NCI-H1436 (cell line): ENCODE results near the gene PINLYP.
"Not testable (repeated sequence)": the region's sequence is repeated elsewhere in the genome, so short reads cannot be mapped to it uniquely, and the experiment has no call there.

ENCODE experiments used
- DNase-seq: peaks from one replicate; lab custom pipeline; 2025; lab: John Stamatoyannopoulos, UW

PINLYP gene

DNA sequence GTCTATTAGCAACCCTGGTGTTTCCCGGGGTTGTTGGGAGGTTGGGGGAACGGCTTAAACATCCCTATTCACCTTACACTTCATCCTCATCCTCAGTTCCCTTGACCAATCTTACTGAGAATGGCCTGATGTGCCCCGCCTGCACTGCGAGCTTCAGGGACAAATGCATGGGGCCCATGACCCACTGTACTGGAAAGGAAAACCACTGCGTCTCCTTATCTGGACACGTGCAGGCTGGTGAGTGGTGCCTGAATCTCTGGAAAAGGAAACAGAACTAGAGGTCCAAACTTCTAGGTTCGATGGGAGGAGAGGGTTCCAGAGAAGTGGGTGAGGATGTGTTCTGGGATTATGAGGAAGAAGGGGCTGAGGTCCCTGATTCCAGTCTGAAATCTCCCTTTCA, 5.9 kb downstream of the PINLYP start:
- no peak for DNase-seq

DNA sequence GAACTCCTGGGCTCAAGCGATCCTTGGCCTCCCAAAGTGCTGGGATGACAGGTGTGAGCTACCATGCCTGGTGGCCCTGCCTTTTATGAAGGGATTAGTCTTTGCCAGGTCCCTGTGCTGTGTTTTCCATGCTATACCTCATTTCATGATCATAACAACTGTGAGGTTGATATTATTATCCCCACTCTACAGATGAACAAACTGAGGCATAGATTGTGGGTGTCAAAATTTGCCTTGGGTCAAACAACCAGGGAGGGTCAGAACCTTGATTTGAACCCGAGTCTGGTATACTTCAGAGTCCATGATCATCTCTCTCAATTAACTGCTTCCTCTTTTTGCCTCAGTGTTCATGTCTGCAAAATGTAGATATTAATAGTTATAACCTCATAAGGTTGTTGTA, 6.9 kb downstream of the PINLYP start:
- DNase-seq: no peak

DNA sequence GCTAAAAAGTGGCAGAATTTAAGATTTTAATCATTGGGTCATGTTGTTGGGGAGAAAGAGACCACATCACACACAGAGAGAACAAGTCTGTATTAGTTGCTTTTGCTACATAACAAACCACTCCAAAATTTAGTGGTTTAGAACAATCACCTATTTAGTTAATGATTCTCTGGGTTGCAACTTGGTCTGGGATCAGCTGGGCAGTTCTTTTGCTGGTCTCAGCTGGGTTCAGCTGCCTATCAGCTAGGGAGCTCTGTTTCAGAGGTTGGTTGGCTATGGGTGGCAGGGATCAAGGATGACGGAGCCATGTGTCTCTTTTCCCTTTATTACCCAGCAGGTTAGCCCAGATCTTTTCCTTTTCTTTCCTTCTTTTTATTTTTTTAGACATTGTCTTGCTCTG, 8.9 kb downstream of the PINLYP start:
- no peak for DNase-seq

DNA sequence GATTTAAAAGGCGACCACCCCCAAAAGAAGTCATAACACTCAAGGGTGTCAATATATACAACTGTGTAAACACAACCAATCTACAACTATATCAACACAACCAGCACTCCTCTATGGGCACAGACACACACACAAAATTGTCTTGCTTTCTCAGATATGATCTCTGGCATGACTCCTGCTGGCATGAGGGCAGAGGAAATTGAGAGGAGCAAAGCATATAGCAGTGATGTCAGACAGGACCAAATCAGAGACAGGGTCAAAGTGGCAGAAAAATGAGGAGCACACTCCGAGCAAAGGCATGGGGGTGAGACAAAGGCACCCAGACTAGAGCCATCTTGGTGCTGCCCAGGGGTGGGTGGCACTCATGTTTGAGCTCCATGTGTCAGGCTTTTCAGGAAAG, 10.7 kb downstream of the PINLYP start:
- DNase-seq: no peak

DNA sequence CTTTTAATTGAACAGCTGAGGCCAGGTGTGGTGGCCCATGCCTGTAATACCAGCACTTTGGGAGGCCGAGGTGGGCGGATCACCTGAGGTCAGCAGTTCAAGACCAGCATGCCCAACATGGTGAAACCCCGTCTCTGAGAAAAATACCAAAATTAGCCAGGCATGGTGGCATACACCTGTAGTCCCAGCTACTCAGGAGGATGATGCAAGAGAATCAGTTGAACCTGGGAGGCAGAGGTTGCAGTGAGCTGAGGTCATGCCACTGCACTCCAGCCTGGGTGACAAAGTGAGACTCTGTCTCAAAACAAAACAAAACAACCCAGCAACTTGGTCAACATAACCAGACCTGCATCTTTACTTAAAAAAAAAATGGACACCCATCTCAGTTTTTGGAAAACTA, 11.4 kb downstream of the PINLYP start:
- not testable (repeated sequence) for DNase-seq

DNA sequence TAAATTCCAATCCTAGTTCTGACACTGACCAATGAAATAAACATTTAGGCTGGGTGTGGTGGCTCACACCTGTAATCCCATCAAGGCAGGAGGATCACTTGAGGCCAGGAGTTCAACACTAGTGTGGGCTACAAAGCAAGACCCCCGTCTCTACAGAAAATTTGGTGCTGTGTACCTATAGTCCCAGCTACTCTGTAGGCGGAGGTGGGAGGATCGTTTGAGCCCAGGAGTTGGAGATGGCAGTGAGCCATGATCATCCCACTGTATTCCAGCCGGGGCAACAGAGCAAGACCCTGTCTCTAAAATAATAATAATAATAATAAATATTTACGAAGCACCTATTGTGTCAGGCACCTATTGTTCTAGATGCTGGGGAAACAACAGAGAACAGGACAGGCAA, 13.7 kb downstream of the PINLYP start:
- DNase-seq: no peak

DNA sequence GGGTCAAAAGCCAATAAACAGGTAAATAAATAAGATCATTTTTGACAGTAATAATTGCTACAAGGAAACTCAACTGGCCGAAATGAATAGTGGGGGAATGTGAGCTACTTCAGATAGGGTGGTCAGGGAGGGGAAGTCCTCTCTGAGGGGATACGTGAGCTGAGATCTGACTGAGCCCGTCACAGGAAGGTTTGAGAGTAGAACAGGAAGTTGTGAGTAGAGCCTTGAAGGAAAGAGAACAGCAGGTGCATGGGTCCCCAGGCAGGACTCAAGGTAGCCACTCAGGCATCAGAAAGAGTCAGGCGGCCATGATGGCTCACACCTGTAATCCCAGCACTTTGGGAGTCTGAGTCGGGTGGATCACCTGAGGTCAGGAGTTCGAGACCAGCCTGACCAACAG, 14.1 kb downstream of the PINLYP start:
- no peak for DNase-seq

DNA sequence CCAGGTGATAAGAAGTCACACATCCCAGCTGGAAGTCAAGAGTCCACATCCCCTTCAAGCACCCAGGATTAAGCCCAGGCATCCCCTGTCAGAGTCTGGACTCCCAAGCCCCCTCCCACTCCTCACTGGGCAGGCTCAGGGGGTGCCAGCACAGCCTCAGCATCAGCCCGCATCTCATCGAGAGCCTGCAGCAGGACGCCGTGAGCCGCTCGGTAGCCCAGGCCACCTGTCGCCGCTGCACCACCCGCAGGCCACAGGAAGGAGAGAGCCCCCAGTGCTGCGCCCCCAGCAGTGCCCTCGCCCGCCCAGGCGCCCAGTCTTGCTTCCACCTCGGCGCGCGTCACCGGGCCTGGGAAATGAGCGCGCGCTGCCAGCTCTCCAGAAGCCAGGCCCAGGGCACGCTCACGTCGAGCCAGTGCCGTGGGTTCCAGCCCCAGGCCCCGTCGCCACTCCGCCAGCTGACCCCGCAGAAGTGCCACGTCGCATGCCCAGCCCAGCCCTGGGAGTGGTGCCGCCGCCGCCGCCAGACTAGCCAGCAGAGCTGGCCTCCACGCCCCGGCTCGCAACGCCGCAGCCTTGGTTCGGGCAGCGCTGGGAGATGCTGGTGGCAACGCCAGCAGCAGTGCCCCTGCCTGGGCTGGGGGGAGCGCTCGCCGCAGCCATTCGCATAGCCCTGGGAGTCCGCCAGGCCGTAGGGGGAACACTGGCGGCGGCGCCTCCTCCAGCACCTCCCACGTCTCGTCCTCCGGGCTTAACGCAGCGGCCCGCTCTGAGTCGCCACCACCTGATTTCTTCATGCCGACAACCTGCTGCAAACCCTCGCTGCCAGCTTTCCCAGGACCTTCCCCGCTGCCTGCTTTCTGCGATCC, 16.5 kb downstream of the PINLYP start:
- DNase-seq: no peak

DNA sequence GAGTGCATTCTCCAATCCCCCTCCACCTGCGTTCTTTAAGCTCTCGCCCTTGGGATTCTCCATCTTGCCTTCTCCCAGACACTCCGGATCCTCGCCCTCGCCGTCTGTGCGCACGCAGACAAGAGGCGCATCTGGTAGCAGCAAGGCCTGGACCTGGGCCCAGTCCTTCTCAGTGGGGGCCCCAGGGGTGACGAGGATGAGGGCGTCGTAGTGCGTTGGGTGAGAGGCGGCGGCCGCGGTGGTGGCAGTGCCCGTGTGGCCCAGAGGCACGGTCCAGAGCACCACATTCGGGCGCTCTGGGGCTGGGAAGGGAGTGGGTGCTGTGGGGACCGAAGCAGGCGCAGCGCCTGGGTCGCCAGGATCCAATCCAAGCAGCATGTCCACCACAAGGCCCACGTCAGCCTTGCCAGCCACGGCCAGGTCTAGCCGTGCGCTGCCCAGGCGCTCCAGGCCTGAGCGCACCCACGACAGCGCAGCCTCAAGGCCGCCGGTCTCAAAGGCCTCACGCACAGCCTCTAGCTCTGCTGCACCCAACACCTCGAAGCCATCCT, 17.3 kb downstream of the PINLYP start:
- DNase-seq: no peak

DNA sequence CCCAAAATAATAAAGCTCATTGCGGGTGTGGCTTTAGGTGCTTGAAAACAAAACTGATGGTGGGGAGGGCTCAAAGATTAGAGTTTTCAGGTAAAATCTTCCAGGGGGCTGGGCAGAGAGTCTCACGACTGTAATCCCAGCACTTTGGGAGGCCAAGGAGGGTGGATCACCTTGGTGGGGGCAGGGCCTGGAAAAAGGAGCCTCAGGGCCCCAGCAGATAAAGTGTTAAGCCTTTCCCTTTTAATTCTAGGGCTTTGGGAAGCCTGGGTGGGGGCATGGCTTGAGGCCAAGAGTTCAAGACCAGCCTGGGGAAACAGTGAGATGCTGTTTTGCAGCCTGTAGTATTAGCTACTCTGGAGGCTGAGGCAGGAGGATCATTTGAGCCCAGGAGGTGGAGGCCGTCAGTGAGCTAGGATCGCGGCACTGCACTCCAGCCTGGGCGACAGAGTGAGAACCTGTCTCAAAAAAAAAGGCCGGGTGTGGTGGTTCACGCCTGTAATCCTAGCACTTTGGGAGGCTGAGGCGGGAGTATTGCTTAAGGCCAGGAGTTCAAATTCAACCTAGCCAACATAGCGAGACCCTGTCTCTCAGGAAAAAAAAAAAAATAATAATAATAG, 18.6 kb downstream of the PINLYP start:
- no peak for DNase-seq

DNA sequence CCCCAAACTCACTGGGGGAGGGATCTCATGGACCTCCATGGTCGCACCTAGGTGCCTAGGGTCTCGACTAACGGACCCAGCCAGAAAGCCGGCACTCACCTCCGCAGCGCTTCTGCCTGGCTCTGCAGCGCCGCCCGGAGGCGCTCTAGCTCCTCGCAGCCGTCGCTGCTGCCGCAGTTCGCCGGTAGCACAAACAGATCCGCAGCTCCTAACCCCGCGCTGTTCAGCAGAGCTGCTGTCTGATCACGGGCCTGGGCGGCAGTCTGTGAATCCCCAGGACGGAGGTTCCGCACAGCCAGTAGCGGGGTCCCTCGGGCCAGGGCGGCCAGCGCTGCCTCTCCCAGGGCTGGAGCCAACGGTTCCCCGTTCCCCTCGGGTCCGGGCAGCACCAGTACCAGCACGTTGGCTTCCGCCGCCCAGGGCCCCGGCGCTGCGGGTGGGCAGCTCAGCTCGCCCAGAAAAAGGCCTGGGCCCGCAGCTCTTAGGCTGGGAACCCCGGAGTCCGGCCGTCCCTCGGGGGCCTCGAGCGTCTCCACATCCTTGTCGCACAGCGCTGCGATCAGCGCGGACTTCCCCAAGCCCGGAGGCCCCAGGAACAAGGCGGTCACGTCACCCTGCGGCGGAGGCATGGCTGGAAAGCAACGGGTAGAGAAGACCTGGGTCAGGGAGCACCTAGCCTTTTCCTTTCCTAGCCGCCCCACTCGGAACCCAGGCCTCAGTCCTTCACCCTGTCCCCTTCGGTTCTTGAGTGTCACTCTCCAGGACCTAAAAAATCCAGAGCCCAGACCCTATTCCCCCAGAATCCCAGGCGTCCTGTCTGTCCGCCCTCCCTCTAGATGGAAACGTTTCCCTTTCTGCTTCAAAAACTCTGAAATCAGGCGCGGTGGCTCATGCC, 19.4 kb downstream of the PINLYP start:
- DNase-seq: peak; percentile 67

DNA sequence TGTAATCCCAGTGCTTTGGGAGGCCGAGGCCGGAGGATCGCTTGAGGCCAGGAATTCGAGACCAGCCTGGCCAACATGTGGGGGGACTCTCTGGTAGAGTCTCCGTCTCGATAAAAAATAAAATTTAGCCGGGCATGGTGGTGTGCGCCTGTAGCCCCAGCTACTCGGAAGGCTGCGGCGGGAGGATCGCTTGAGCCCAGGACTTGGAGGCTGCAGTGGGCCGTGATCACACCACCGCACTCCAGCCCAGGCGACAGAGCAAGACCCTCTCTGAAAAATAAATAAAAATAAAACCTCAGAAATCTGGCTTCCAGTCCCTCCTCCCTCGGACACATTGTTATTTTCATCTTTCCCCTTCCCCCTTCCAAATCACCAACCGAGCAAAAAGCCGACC, 20.0 kb downstream of the PINLYP start:
- DNase-seq: no peak

DNA sequence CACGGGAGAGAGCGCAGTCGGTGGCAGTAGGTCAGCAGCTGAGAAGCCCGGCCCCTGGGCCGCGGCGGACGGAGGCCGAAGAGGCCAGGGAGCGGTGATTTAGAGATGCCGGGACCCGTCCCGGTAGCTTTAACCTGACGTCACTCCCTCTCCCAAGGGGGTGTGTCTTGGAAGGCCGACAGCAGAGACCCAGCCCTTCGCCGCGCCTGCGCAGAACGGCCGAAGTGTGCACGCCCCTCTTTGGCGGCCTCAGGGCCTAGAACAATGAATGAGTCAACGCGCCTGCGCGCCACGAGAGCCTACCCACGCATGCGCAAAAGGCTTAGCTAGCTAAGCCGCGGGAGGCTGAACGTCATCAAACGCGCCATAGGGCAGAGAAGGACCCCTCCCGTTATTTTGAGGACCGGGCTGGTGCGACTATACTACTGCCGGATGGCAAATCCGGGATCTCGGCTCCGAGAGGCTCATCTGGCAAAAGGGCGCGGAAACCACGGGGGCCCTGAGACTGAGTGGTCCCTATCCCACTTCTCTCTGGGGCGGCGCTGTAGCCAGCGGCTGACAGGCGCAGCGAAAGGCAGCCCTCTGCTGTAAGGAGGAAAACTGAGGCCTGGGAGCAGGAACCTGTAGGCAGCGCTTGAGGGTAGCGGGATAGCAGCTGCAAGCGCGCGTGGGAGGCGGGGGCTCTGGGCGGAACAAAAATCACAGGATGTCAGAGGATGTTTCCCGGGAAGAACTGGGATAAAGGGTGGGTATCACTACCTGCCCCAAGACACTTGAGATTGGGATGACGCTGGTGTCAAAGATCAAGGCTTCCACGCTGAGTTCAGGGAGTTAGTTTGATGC, 20.6 kb downstream of the PINLYP start, which contains the start of the genes IRGQ and ZNF576:
TSS of gene IRGQ (minus strand) at position 136 of the 843 bp plus-strand sequence. CDS start 796 bp downstream, outside the sequence.
TSS of gene ZNF576 (plus strand) at position 597 of the 843 bp plus-strand sequence. CDS start 514 bp downstream, outside the sequence.
- peak; percentile 99 for DNase-seq

DNA sequence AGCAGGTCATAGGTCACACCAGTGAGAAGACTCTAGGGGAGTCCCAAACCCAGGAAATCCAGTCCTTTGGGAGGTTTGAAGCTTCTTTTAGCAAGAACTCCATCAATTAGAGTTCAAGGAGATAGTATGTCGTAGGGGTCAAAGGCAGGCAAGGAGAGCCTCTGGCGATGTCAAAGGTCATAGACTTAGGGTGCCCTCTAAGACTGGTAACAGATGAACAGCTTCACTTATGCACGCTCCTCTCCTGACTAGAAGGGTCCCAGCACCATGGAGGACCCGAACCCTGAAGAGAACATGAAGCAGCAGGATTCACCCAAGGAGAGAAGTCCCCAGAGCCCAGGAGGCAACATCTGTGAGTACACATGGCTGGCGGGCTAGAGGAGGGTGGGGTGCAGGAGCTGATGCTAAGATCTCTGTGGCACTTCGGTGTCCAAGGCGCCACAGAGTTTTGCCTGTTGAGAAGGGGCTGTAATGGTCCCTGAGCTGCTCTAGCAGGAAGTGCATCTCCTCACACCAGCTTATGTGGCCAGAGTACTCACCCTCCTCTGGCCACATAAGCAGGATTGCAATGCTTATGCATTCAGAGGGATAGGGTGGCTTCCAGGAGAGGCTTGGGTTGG, 21.4 kb downstream of the PINLYP start:
- DNase-seq: no peak

DNA sequence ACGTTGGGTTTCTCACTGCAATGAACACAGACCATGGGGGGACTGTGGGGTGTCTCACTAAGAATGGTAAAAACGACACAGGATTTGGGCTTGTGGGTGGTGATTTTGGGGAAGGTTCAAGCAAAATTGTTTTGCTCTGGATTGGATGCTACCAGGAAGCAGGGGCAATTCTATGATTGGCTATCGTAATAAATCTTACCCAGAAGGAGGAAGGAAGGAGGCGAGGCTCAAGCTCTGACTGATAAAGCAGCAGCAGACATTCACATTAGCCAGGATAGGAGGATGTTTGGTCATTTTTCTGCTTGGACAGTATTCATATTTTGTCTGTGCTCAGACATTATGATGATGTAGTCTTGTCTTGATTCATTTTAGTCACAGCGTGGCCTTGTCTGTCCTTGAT, 22.3 kb downstream of the PINLYP start:
- DNase-seq: no peak

DNA sequence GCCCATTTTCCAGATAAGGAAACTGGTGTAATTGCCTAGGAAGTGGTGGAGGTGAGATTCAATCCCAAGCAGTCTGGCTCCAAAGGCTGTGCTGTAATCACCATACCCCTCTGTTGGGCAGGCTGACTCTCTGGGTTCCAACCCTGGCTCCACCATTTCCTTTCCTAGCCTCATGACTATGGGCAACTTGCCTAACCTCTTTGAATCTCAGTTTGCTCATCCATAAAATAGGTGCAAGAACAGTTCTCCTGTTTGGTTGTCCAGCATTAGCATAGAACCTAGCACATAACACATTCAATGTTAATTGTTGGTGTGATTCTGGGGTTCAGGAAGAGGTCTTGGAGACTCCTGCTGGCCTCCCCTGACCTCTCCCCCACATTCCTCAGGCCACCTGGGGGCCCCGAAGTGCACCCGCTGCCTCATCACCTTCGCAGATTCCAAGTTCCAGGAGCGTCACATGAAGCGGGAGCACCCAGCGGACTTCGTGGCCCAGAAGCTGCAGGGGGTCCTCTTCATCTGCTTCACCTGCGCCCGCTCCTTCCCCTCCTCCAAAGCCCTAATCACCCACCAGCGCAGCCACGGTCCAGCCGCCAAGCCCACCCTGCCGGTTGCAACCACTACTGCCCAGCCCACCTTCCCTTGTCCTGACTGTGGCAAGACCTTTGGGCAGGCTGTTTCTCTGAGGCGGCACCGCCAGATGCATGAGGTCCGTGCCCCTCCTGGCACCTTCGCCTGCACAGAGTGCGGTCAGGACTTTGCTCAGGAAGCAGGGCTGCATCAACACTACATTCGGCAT, 23.0 kb downstream of the PINLYP start:
- DNase-seq: no peak

DNA sequence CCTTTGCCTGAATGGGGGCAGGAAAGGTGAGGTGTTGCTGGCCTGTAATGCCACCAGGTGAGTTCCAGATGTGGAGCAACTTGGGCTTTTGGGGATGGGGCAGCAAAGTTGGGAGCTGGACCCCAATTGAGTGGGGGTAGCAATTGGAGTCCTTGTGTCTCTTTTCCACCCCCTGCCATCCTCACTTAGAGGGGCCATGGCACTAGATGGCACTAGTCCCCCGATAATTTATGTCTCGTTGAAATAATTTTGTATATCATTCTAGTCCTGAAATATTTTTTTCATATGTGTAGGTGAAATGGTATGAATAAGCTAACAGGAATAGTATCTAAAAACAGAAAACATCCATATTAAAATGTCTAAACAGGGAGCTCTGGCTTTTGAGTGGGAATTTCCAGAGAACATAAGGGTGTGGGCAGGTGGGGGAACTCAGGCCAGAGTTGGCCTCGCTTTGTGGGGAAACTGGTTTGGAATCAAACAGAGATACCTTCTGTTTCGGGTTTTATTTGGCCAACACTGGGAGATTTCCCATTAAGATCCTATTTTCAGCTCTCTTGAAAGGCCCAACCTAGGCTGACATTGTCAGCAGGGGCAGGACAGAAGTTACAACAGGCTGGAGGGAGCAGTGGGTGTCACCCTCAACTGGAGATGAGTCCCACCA, 24.2 kb downstream of the PINLYP start:
- no peak for DNase-seq

DNA sequence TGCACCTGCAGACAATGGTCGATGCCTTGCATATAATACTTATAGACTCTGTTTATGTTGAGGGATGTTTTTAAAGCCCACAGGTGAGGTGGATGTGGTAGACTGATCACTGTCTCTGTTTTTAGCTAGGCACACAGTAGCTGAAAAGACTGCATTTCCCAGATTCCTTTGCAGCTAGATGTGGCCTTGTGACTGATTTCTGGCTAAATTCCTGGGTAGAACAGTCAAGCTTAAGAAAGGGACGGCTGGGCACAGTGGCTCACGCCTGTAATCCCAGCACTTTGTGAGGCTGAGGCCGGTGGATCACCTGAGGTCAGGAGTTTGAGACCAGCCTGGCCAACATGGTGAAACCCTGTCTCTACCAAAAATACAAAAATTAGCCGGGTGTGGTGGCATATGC, 24.7 kb downstream of the PINLYP start:
- not testable (repeated sequence) for DNase-seq

DNA sequence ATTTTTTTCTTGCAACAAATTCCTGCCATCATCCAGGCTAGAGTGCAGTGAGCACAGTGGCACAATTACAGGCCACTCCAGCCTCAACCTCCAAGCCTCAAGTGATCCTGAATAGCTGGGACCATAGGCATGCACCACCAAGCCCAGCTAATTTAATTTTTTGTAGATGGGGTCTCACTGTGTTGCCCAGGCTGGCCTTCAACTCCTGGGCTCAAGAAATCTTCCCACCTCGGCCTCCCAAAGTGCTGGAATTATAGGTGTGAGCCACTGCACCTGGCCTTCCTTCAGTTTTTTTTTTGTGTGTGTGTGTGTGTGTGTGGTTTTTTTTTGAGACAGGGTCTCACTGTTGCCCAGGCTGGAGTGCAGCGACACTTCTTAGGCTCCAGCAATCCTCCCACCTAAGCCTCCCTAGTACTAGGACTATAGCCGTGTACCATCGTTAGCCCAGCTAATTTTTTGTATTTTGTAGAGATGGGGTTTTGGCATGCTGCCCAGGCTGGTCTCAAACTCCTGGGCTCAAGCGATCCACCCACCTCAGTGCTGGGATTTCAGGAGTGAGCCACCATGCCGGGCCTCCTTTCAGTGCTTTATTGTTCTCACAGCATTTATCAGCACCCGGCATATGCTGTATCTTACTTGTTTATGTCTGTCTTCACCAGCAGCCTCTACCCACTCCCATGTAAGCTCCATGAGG, 30.4 kb downstream of the PINLYP start:
- peak; percentile 43 for DNase-seq
